ENCODE results near the gene LGR6.
A peak's percentile ranks its signal among the peaks of the same experiment; 100 is the strongest.
"Not testable (repeated sequence)": the region's sequence is repeated elsewhere in the genome, so short reads cannot be mapped to it uniquely, and the experiment has no call there.

LGR6 gene

GRCh38 chr1:202240956-202241355, 47.4 kb downstream of the LGR6 start:
- DNase-seq (ENCODE audit: low spot score), result no peak

DNA sequence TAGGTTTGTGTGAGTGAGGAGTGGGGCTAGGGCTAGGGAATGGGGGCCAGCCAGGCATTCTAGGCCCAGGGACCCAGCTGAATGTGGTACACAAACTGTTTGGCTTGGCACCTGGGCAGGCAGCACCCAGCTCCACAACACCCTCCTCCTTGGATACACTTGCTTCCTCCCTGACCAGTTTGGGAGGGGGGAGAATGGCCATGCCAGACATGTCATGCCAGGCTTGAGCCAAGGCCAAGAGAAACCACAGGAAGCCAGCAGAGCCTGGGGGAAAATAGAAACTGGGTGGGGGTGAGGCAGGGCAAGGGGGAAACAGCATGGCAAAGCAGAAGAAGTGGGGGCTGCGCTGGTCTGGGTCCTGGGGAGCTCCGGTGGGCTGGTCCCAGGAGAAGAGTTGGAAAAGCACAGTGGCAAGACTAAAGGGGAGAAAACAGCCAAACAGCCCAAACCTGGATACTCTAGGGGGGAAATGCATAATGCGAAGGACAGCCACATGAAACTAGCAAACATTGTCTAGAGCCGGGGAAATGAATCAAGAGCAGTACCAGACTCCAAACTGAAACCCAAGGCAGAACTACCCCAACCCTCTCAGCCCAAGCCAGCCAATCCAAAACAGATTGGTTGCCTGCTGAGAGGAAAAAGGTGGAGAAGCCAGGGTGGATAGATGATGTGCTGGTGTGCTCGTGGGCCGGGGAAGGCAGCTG, 47.9 kb downstream of the LGR6 start:
- DNase-seq (ENCODE audit: low spot score), result no peak

DNA sequence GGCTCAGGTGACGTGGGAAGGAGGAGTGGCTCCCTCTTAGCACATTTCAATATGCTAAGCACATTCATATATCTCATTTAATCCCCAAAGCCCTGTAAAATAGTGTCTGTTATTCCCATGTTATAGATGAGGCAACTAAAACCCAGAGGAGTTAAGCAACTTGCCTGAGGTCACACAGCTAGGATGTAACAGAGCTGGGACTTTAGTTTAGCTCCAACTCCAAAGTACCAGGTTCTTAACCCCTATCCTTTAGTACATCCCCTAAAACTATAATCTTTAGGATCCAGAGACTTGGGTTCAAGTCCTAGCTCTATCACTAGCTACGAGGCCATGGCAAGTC, 48.5 kb downstream of the LGR6 start:
- no peak for DNase-seq (ENCODE audit: low spot score)

GRCh38 chr1:202243006-202243405, 49.4 kb downstream of the LGR6 start:
- DNase-seq (ENCODE audit: low spot score), result no peak

GRCh38 chr1:202244841-202245261, 51.3 kb downstream of the LGR6 start:
- DNase-seq (ENCODE audit: low spot score), result no peak

GRCh38 chr1:202245391-202245790, 51.8 kb downstream of the LGR6 start:
- no peak for DNase-seq (ENCODE audit: low spot score)

DNA sequence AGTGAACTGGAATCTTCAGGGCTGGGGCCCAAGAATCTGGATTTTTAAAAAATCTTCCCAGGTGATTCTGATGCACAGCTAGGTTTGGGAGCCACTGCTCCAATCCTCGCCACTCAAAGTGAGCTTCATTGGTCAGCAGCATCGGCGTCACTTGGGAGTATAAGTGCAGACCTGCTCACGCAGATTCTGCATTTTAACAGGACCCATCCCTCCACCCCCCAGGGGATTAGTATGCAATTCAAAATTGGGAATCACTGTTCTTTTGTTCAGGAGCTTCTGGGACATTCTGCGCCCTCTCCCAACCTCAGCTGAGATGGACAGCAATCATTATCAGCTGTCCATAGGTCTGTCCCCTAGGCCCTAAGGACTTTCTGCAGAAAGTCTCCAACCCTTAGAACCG, 53.5 kb downstream of the LGR6 start:
- DNase-seq (ENCODE audit: low spot score), result no peak

DNA sequence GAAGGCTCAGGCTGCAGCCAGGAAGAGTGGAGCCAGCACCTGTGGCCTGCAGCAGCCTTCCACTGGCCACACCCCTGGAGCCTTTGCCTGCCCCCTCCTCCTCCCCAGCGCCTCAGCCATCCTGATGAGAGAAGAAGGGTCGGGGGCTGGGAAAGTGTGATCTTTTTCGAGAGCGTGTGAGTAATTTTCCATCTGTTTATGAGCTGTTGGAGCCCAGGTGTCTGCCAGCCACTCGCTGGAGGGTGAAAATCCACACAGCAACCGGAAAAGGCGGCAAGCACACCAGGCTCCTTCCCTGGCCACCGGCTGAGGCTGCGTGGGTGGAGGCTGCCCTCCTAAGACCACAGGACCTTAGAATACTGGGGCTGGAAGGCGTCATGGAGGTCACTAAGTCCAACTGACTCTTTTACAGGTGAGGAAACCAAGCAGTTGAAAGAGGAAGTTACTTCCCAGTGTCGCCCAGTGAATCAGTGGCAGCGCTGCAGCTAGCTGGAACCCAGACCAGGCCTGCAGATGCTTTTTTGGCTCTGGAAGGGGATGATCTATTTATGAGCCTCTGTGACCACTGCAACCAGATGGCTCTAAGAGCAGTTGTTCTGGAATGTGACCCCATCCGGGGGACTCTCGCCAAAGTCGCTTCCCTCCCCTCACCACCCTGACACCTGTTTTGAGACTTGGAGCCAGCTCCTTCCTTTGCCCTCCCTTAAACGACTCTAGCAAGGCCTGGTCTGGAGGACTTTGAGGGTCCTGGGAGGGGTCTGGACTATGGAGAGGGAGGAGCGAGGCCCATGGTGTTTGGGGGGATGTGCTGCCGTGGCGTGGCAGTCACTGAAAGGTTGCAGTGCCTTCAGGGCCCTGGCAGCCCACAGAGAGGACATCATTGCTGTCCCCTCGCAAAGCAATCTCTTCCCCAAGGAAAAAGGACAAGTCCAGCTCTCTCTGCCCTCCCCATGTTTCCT, 54.5 kb downstream of the LGR6 start:
- peak; percentile 59 for DNase-seq (ENCODE audit: low spot score)

- no peak for DNase-seq (ENCODE audit: low spot score)
These were observed 55.3 kb downstream of the LGR6 start for GRCh38 chr1:202248861-202249260.

GRCh38 chr1:202249436-202249835, 55.8 kb downstream of the LGR6 start:
- no peak for DNase-seq (ENCODE audit: low spot score)

- DNase-seq (ENCODE audit: low spot score), result no peak
These were observed 56.2 kb downstream of the LGR6 start for GRCh38 chr1:202249846-202250245.

DNA sequence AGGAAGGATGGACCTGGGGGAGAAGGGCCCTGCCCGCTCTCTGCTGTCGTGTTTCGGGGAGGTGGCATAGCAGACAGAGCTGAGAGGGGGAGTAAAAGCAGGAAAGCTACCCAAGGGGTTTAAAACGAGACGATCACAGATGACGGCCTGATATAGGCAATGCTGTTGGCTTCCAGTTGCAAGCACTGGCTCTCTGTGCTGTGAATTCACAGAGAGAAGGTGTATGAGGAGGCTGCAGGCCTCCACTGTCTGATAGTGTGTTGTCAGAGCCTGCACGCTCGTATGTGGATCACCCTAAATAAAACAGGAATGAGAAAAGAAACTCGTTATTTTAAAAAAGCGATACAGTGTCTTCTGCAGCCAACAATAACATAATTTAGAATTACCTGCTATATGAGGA, 57.4 kb downstream of the LGR6 start:
- no peak for DNase-seq (ENCODE audit: low spot score)

DNA sequence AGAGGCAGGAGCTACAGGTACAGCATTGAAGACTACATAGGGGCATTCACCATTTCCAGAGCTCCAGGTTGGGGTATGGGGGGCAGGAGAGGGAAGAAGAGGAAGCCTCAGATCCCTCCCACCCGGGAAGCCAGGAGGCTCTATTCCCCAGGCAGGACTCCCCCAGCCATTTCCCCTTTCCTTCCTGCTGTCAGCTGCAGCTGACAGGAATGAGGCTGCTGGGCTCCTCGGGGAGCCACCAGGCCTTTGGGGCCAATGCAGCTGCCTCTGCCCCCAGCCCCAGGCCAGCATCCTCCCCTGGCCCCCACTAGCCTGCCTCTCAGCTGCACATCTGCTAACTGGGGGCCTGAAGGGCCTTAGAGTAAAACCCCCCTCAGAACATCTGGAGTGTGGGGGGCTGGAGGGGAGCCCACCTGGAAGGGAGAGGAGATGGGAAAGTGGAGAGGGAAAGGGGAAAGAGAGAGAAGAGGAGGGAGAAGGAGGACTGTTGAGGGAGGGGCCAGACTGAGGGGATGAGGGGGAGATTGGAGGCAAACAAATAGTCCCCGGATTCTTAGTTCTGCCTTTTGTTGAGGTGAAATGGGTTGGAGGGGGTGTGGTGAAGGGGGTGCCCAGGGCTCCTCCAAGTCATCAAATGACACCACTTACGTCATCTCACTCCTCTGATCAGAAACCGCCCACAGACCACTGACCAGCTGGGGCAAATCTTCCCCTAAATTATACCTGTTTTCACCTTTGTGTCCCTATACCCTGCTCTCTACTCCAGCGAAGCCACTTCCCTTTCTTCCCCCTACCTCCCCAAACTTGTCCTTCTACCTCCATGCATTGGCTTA, 58.0 kb downstream of the LGR6 start:
- DNase-seq (ENCODE audit: low spot score), result no peak

GRCh38 chr1:202252271-202252670, 58.7 kb downstream of the LGR6 start:
- no peak for DNase-seq (ENCODE audit: low spot score)

GRCh38 chr1:202254454-202255252, 61.1 kb downstream of the LGR6 start:
- no peak for DNase-seq (ENCODE audit: low spot score)

- DNase-seq (ENCODE audit: low spot score), result no peak
These were observed 61.7 kb downstream of the LGR6 start for GRCh38 chr1:202255343-202255742.

- no peak for DNase-seq (ENCODE audit: low spot score)
These were observed 66.1 kb downstream of the LGR6 start for GRCh38 chr1:202259705-202260104.

- DNase-seq (ENCODE audit: low spot score), result not testable (repeated sequence)
These were observed 67.8 kb downstream of the LGR6 start for GRCh38 chr1:202261209-202261958.

DNA sequence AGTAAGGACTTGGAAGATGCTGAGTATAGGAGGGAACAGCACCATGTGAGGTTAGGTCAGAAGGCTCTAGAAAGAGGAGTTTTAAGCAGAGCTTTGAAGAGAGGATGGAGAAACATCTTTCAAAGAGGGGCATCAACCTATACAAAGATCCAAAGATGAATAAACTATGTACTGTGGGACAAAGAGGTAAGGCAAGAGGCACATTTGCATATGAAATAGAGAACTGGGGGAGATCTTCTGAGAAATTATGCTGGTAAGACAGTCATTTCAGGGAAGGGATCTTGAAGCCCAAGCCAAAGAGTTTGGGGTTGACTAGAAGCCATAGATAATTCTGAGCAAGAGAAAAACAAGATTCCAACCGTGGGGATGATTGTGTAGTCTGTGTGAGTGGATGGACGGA, 70.0 kb downstream of the LGR6 start:
- DNase-seq (ENCODE audit: low spot score), result no peak

DNA sequence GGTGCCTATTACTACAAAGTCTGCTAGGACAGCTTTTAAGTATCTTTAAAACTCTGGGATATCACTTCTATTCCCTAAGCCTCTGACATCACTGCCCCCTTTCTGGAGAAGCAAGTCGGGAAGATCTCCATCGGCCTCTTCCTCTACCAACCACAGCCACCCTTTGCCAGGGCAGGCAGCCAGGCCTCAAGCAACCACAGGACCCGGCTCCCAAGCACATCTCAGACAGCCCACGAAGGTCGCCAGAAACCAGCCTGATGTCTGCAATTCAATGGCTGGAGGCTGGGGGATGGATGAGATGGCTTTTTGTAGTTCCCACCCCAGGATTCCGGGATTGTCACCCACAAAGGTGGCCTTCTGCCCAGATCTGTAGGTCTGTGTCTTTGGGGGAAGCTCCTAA, 70.7 kb downstream of the LGR6 start:
- no peak for DNase-seq (ENCODE audit: low spot score)

- DNase-seq (ENCODE audit: low spot score), result no peak
These were observed 71.1 kb downstream of the LGR6 start for GRCh38 chr1:202264726-202265125.

Measured in iPS-NIHi11 (cell line).